22Rv1 (cell line): ENCODE measurements around the gene LRRC46.

Experiments
- H3K27ac ChIP-seq: fragments of 450-650 bp; 2 replicates; pipeline ENCODE4 v1.5.1; 2017
- CTCF ChIP-seq: fragments of 450-650 bp; IDR thresholded peaks from 2 replicates; pipeline ENCODE4 v1.5.1; 2017; ENCODE audit warnings: mild to moderate bottlenecking
- ZFX ChIP-seq: fragments of 450-650 bp; IDR thresholded peaks from 2 replicates; pipeline ENCODE4 v1.6.1; 2017; ENCODE audit warnings: antibody characterized with exemption, borderline replicate concordance

Gene LRRC46

GRCh38 chr17:47843391-47843730 lies 11.9 kb downstream of the LRRC46 start:
- TF ChIP-seq ZFX (no peak), CTCF (peak; percentile 42)
- H3K27ac ChIP-seq = no peak overlapping the region

- H3K27ac ChIP-seq = no peak overlapping the region
- no peak for TF ChIP-seq CTCF
- no peak for TF ChIP-seq ZFX
Measured at GRCh38 chr17:47844227-47844626, 12.8 kb downstream of the LRRC46 start.

- TF ChIP-seq CTCF (peak; percentile 27), ZFX (no peak)
- H3K27ac ChIP-seq = no peak overlapping the region
Measured at GRCh38 chr17:47844814-47845715, 13.6 kb downstream of the LRRC46 start.

- TF ChIP-seq CTCF = no peak
- no peak for TF ChIP-seq ZFX
Measured at GRCh38 chr17:47845716-47846075, 14.2 kb downstream of the LRRC46 start.

GRCh38 chr17:47846716-47847340 lies 15.4 kb downstream of the LRRC46 start:
- no peak overlapping the region for H3K27ac ChIP-seq
- TF ChIP-seq CTCF = no peak
- TF ChIP-seq ZFX = no peak

More at GRCh38 chr17:47845716-47846075, 14.2 kb downstream of the LRRC46 start:
- no peak overlapping the region for H3K27ac ChIP-seq

- H3K27ac ChIP-seq = no peak overlapping the region
- TF ChIP-seq CTCF (peak; percentile 80), ZFX (no peak)
Measured at GRCh38 chr17:47847341-47848197, 16.1 kb downstream of the LRRC46 start.

- no peak overlapping the region for H3K27ac ChIP-seq
- TF ChIP-seq ZFX (no peak), CTCF (no peak)
Measured at GRCh38 chr17:47848198-47848513, 16.7 kb downstream of the LRRC46 start.
